DMS153 (cell line): Measurements from ENCODE around the gene USP12.
"Not testable (repeated sequence)": the region's sequence is repeated elsewhere in the genome, so short reads cannot be mapped to it uniquely, and the experiment has no call there.

Experiments used
- DNase-seq: peaks from one replicate; lab custom pipeline; 2025; lab: John Stamatoyannopoulos, UW

The USP12 gene

DNA sequence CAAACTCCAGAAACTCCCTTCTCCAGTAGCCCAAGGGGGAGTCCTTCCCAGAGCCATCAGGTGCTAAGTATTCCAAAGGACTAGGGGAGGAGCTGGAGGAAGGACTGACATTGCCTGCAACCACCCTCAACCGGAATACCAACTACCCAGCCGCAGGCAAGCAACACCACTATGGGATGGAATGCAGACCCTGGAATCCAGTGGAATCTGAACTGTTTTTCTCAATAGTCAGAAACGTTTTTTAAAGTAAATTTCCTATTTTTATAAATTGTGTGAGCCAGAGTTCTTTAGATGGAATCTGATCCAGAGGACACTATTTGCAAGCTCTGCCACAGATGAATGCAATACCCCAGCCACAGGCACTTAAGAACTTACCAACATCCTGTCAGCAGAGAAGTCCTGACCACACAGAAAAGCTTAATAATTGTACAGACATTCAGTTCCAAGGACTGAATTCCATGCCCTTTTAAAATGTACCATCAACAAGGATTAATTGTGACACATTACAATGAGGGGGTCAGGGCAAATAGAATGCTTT is 92.1 kb downstream of the USP12 start:
- DNase-seq = no peak

DNA sequence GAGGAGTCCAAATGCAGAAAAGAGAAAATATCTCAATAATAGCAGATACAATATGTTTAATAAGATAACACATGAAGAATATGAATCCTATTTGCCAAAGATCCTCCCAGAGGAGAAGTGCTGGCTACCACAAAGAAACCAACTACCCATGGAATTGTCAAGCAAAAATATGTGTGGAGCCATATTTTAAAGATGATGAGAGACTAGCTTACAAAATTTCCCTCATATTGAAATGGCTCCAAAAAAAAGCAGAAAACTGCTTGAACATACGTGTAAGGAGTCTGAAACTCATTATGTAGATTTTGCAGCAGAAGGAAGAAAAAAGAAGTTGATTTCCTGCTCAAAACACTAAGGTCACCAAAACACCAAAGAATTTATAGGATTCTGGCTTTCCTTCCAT is 94.2 kb downstream of the USP12 start:
- no peak for DNase-seq

DNA sequence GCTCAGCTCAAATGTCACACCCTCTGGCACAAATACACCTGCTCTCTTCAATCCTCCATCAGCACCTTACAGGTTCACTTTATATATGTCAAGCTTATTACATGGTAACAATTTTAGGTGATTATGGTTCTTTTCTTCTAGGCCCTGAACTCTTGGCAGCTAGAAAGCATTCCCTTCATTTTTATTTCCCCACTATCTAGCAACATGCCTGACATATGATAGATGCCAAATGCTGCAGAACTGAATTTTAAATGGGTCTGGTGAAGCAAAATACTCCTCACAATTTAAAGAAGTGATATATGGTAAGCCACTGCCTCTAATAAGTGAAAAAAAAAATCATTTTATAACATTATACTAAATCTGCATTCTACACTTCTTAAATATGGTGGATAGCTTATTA is 95.2 kb downstream of the USP12 start:
- no peak for DNase-seq

DNA sequence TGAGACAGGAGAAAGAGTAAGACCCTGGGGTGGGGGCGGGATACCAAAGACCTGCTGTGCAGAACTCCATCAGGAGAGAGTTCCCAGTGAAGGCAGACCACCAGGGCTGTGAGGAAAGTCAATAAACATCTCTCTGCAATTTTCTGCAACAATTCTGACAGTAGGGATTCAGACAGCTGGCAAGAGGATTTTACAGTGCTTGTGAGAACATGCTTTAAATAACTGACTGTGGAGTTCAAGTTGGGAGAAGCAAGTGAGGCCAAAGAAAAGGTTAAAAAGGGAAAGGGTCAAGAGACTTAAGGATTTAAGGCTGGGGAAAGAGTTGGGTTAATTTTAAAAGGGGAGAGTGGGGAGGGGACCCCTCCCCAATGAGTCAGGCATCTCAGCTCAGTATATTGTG is 98.4 kb downstream of the USP12 start:
- no peak for DNase-seq

DNA sequence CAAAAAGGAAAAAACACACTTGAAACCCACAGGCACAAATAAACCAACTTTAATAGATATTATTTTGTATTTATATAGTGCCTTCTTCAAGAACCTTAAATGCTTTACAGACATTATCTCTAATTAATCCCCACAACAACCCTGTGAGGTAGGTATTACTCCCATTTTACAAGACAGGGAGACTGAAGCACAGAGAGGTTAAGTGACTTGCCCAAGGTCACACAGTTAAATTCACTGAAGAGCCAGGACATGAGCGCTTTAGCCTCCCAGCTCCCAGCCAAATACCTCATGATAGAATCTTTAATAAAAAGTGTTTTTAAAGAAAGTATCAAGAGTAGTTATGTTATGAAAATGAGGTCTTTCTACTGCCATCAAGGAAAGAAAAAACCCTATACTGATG is 105.5 kb downstream of the USP12 start:
- not testable (repeated sequence) for DNase-seq

DNA sequence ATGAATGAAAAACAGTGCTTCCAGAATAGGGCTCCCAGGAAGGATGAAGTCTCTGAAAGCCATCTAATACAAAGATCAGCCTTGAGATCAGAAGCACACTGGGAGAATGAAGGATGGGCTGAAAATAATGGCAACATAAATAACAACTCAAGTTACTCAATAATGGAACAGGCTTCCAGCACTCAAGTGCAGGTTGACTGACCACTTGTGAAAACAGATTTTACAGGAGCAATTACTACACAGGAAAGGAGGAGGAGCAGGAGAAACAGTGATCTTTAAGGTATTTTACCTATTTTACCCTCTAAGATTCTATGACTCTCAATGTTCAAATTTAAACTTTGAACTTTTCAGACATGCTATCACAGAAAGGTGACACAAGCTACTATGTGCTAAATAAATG is 106.0 kb downstream of the USP12 start:
- DNase-seq = no peak

DNA sequence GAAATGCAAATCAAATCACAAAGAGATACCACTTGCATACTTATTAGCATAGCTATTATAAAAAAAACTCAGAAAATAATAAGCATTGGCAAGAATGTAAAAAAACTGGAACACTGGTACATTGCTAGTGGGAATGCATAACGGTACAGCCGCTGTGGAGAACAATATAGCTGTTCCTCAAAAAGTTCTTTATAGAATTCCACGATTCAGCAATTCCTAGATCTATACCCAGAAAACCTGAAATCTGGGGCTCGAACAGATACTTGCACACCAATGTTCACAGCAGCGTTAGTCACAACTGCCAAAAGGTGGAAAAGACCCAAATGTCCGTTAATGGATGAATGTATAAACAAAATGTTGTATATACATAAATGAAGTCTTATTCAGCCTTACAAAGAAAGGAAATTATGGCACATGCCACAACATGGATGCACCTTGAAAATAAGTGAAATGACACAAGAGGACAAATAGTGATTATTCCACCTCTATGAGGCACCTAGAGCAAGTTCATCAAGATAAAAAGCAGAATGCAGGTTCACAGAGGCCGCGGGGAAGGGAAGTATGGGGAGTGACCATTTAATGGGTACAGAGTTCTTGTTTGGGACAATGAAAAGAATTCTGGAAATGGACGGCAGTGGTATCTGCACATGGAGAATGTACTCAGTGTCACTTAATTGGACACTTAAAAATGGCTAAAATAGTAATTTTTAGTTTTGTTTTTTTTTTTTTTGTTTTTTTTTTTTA is 107.2 kb downstream of the USP12 start:
- no peak for DNase-seq

DNA sequence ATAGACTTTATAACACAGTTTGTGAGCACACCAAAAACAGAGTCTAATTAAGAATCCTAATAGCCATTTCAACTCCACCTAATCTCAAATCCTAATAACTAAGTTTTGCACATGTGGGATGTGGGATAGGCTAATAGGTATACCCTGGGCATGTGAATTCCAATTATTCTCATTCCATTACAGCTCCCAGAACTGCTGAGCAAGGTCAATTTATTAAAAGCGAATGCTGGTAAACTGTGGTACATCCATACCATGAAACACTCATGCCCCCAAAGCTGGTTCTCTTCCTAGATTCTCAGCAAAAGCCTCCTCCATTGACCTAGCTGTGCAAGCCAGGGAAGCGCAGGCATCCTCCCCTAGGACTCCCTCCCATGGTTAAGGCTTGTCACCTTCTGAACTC is 113.8 kb downstream of the USP12 start:
- no peak for DNase-seq

DNA sequence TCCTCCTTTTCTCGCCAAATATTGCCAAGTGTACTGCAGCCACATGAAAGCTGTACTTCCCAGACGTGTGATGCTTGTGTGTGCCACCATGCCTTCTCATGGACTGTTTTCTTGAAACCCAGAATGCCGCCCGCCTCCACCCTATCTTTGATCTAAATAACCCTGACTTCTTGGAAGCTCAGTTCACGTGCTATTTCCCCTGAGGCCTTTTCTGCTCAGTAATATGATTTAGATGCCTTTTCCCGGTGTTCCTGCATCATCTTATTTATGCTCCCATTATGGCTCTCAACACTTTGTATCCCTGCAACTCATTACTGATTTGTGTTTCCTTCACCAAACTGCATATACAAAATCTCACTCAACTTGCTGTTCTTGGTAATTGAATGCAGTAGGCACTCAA is 116.1 kb downstream of the USP12 start:
- no peak for DNase-seq

DNA sequence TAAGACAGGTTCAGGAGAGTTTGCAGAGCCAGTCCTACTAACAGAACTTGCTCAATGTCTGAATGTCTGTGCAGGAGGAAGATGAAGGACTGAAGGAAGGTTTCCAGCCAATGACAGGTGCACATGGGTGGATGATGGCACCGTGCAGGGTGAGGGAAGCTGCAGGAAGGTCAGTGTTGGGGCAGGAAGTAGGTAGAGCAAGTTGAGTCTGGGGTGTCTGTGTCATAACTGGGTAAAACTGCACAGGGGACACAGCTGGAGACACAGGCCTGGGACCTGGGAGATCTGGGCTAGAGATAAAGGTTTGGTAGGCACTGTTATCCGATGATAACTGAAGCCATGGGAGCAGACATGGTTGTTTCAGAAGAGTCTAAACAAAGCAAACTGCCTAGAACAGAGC is 116.9 kb downstream of the USP12 start:
- no peak for DNase-seq

DNA sequence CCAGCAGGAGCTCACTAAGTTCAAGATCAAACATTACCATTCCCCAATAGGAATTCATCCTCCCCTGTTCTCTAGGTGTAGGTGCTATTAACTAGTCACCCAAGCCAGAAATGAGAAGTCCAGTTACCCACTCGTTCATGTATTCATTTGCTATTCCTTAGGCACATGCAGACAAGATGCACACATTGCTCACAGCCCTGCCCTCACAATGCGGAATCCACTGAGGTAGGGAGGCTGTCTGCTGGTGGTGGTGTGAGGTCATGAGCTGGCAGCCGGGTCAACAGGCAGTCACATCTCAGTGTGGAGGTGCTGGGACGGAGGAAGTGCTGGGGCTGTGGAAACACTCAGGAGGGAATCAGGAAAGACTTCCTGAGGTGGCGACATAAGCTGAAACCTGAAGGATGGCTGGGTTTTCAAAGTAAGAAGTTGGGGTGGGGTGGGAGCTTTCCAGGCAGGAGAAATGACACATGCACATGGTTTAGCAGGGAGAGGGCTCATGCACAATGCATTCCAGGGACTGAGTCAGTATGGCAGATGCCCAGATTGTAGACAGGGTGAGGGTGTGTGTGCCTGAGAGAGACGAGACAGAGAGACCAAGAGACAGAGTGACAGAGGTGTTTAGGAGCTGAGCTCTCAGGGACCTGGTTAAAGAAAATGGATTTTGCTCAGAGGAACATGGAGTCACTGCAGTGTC is 117.6 kb downstream of the USP12 start:
- no peak for DNase-seq

DNA sequence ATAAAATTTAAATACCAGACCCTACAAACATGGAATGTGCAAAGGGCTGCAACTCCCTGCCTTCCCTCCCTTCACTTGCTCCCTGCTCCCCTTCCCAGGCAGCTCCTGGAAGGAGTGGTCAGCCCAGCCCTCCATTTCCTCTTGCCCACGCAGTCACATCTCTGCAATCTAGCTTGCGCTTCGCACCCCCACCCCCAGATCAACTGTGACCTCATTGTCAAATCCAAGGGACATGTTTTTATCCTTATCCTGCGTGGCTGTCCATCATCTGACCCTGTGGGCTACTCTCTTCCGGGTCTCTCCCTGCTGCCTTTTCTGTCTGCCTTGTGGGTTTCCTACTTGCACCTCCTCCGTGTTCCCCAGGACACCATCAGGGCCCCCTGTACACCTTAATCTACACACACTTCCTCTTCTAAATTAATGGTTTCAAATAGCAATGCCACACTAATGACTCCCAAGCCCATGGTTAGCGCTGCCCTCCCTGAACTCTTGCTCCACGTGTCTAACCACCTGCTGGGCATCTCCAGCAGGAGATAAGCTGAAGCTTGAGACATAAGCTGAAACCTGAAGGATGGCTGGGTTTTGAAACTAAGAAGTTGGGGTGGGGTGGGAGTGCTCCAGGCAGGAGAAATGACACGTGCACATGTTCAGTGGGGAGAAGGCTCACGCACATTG is 118.3 kb downstream of the USP12 start:
- no peak for DNase-seq

DNA sequence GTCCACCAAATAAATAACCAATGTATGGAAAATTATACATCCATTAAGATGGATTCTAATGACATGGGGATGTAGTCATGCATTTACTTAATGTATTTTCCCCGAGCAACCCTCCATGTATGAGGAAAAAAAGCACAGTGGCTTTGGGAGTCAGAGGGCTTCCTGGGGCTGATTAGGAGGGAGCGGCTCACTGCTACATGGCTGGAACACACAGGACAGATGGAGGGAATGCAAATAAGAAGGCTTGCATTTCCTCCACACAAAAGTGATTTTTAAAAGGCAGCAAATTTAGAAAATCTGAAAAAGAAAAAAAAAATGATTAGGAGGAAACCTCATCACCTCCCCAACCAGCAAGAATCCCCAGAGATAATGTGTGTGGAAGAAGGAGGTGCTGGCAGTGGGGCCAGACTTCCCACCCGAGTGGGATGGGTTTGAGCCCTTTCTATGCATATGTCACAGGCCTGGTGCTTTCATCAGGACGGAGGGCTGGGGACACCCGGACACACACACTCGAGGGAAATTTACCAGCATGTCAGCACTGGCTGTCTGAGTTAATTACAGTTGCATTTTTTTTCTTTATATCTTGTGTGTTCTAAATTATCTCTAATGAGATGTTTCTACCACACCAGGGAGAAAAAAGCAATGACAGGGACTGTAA is 118.9 kb downstream of the USP12 start:
- DNase-seq = no peak

DNA sequence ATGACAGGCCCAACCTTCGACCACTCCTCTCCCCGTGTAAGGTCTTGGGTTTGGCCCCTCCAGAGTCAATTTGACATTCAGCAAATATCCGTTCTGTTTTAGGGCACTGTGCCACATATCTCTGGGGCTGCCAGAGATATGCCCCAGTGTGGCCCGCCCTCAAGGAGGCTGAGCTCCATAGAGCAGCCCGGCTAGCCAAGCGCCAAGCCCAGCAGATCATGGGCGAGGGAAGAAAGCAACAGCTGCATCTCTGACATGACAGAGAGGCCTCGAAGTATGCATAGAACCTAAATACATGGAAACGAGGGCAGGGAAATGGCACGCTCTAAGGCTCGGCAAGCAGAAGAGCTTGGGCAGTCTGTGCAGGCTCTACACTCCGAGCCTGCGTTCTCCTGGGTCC is 124.5 kb downstream of the USP12 start:
- DNase-seq = no peak

DNA sequence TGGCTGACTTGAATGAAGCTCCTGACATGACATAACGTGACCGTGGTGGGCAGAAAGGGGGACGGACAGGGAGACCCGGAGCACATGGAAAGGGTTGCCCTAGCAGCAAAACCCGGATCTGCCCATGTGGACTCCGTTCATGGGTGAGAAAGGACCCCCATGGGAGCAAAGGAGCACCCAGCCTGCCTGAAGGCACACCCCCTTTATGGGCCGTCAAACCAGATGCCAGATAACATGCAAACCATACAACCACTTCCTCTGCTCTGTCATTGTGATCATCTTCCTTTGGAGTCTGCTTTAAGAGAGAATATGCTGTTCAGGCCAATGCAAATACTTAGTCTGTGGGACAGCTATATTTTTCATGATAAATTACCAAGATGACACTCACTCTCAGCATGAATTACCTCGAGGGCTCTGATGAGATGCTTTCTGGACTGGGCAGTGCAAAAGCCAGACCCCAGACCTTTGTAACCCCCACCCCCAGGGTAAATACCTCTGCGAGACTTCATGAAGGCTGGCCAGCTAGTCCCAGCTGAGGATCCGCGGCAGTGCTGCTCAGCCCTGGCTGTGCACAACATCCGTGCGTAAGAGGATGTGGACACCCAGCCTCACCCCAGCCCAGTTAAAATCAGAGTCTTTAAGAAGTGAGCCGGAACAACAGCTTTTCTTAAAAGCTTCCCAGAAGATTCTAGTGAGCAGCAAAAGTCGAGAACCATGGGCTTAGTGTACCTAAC is 126.6 kb downstream of the USP12 start:
- DNase-seq = no peak

DNA sequence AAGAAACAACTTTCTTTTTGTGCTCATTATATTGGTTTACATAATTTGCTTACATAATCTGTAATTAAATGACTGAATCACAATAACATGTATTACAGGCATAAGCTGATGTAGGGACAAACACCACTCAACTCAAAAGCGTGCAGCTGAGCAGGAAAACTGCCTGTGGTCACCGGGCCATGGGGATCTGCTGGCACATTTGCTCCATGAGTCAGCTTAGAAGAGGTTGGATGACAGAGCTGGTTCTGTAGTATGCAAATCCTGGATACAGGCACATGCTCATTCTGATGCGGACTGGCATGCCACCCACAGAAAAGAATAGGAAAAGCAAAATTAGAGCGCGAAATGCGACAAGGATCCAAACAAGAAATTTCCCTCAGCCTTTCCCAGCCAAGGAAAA is 128.6 kb downstream of the USP12 start:
- DNase-seq = no peak

DNA sequence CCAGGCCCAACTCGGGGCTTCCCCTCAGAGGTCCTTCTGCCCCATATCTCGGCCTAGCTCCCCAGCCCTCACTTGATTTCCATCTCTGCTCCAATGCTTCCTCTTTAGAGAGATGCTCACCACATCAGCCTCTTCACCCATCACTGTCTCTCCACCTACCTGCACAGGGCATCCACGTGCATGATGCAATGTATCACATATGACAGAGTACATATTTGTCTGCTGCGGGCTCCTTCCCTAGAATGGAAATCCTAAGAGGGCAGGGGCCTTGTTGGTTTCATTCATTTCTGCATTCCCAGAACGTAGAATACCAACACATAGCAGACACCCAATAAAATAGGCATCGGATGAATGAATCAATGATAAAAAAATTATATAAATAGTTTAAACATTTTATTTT is 130.3 kb downstream of the USP12 start:
- DNase-seq = no peak

DNA sequence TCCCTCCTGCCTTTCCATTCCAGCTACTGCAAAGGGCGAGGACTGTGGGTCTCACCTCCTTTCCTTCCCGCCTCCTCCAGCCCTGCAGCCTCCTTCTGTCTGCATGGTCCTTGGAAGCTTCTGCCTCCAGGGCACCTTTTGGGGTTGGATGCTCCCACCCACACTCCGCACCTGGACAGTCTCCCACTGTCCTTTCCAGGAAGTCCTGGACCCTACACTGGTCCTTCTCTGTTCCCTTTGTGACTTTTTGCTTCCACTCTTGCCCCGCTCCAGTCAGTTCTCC is 130.8 kb downstream of the USP12 start:
- DNase-seq = no peak

DNA sequence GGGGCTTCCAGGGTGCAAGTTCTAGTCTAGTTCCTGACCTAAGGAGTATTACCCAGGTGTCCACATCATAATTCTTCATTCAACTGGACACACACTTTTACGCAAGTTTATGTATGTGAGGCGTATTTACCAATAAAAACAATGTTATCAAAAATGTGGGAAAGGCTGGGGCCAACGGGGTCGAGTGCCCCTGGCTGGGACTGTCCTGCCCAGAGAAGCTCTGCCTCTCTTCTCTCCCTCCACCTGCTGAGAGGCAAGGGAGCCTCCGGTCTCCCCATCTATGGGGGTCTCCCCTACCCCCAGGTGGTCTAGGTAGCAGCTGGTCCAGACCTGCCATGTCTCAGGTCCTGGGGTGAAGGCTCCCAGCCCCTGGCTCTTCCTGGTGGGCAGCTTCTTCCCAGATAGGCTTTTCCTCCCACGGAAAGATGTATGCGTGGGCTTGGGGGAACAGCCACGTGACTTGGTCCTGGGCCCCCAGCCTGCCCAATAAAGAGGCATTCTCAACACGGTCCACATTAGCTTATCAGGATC is 132.4 kb downstream of the USP12 start:
- DNase-seq = no peak

DNA sequence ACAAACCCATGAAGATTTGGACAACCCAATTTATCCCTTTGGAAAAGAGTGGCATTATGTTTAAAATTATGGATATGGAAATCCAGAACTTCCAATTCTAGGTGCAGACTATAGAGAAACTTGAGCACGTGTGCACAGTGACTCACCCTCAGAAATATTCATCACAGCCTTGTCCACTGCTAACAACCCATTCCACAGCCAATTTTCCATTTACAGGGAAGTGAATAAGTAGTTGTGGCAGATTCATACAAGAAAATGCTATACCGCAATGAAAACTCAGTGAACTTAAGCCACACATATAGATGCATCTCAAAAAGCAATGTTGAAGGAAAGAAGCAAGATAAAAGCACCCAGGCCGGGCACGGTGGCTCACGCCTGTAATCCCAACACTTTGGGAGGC is 133.3 kb downstream of the USP12 start:
- no peak for DNase-seq

DNA sequence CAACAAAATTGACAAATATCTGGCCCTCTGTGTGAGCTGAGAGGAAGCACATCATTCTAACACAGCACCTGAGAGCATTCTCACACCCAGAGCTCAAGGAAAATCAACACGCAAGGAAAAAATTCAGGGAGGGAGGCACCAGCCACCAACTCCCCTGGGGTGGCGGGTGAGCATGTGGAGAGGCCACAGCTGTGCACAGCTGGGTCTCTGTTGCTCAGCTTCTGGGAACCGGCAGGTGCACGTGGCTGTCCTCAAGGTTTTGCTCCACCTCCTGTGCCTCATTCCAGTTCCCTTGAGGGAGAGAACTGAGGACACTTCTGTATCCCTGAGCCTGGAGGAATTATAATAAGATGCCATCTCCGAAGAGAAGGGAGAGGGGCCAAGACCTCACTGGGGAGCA is 134.0 kb downstream of the USP12 start:
- no peak for DNase-seq

DNA sequence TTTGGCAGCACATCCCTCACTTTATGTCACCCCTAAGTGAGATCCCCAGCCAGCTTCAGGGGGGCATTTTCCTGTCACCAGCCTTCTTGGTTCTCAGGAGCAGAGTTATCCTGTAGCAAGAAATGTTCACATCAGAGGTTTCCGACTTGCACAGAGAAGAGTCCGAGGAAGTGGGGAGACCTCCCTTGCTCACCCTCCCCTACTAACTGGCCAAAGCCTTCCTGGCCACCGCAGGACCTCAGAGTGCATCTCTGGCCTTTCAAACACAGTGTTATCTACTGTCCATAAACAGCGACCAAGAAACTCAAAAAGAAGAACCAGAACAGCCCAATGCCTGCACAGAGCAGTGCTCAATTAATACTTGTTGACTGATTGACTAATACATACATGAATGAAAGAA is 134.4 kb downstream of the USP12 start:
- no peak for DNase-seq
